HUES48 (cell line): ENCODE results near the gene MGRN1.

Source experiments
- H3K27ac ChIP-seq: one replicate; pipeline ENCODE4 v1.7.0; 2013; ENCODE audit warnings: low read depth, low read length, inconsistent platforms
- H3K27me3 ChIP-seq: 2 replicates; pipeline ENCODE4 v1.6.1; 2013; ENCODE audit warnings: mild to moderate bottlenecking, low read length; ENCODE audit not compliant: control insufficient read depth, insufficient read depth
- H3K36me3 ChIP-seq: 2 replicates; pipeline ENCODE4 v1.6.1; 2013; ENCODE audit warnings: low read length; ENCODE audit not compliant: control insufficient read depth, insufficient read depth
- H3K4me1 ChIP-seq: 2 replicates; pipeline ENCODE4 v1.6.1; 2013; ENCODE audit warnings: mild to moderate bottlenecking, low read length; ENCODE audit not compliant: control insufficient read depth, insufficient read depth
- H3K4me3 ChIP-seq: 2 replicates; pipeline ENCODE4 v1.5.1; 2013; ENCODE audit warnings: mild to moderate bottlenecking, low read depth, low read length
- H3K9ac ChIP-seq: 2 replicates; pipeline ENCODE4 v1.6.1; 2013; ENCODE audit warnings: mild to moderate bottlenecking, low read depth, low read length, moderate library complexity
- H3K9me3 ChIP-seq: 2 replicates; pipeline ENCODE4 v1.6.1; 2013; ENCODE audit warnings: low read length; ENCODE audit not compliant: control insufficient read depth, insufficient read depth

MGRN1 gene

DNA sequence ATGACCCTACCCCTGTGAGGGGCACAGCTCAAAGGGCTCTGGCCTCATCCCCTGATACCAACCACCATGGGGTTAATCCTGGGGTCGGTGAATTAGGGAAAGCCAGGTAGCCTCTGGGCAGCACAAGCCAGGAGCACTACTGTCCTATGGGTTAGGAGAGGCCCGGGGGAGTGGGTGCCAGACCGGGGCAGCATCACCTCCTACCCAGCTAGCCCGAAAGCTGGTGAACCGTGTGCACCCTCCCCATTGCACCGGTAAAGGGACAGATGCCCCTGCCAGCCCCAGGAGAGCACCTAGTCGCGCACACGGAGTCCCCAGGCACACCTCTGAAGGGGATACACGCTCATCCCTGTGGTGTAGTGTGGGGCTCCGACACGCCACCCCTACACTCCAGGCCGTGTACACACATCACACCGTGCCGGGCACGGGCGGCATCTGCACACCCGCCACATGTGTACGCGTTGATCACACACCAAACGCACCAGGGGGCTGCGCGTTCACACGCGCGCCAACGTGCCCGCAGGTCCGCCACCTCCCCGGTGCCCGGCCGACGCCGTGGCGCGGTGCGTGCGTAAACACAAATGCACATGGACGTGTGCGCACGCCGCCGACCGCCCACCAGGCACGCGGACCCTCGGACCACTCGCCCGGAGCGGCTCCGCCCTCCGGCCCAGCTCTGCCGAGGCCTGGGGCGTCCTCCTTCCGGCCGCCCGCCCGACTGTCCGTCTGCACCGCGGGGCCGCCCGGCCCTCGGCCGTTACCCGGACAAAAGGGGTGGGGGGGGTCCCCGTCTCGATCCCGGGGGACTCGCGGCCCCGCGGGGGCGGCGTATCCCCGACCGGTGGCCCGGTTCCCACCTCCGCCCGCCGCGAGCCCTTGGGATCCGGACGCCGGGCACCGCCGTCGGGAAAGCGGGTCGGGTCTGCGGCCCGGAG lies 10.7 kb upstream of the MGRN1 start:
- Histone ChIP-seq H3K4me1 (peaks cover 32% of the 10 kb centered on the region), H3K27ac (peak overlapping the region; percentile 96), H3K9ac (peak overlapping the region; percentile 98), H3K9me3 (no peaks in the 10 kb centered on the region), H3K36me3 (peaks cover 6% of the 10 kb centered on the region; the same call in 1 of the 2 replicates), H3K27me3 (no peaks in the 10 kb centered on the region), H3K4me3 (peak overlapping the region; percentile 71)

DNA sequence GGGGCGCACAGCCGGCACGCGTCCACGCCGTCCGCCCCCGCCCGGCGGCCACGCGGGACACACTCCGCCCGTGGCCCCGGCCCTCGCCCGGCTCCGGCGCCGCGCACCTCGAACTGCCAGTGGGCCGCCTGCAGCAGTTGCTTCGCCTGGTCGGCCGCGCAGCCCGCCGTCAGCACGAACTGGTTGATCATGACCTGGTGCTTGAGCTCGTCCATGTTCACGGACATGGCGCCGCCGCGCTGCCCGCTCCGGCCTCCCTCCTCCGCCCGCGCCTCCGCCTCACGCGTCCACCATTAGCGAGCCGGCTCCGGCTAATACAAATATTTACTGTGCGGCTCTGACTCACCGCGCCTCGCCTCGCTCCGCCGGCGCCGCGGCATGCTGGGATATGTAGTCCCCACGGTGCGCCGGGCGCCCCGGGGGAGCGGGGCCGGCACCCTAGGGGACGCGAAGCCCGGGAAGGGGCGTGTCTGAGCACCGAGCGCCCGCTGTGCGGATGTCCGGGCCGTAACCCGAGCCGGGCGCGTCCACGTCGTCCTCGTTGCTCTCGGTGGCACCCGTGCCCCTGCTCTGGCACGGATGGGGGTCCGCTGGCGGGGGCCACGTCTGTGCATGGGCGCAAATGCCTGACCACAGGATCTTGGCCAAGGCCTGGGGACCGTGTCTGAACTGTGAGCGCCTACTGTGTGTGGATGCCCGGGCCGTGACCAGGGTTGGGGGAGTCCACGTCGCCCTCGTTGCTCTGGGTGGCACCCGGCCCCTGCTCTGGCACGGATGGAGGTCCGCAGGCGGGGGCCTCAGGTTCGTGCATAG lies 9.8 kb upstream of the MGRN1 start, which contains the start of gene UBALD1:
UBALD1 (minus strand) TSS at position 318 of the 813 bp plus-strand sequence; CDS start at position 227, 91 bp downstream.
- peak within 1 kb of the TSS; percentile 98 for H3K9ac ChIP-seq
- peak within 1 kb of the TSS; percentile 71 for H3K4me3 ChIP-seq
- peak within 1 kb of the TSS; percentile 96 for H3K27ac ChIP-seq
- no peaks in the 10 kb centered on the region for H3K27me3 ChIP-seq
- H3K4me1 ChIP-seq, result peaks cover 32% of the 10 kb centered on the region
- H3K9me3 ChIP-seq, result no peaks in the 10 kb centered on the region
- peaks cover 6% of the 10 kb centered on the region; the same call in 1 of the 2 replicates for H3K36me3 ChIP-seq

DNA sequence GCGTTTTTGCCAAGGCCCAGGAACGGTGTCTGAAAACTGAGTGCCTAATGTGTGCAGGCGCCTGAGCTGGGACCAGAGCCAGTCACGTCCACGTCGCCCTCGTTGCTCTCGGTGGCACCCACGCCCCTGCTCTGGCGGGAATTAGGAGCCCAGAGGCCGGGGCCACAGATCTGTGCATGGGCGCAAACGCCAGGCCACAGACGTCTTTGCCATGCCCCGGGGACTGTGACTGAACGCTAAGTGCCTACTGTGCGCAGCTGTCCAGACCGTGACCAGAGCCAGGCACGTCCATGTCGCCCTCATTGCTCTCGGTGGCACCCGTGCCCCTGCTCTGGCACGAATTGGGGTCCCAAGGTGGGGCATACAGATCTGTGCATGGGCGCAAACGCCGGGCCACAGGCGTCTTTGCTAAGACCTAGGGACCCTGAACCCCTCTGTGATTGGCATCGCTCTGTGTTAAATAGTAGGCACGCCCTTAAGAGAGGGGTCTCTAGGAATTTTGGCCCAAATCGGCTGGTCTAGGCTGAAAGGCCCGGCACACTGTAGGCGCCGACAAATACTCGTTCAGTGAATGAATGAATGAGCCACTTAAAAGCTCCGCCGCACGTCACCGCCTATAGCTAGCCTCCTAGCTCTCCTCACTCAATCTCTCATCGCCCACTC lies 9.1 kb upstream of the MGRN1 start:
- H3K9ac ChIP-seq, result peak overlapping the region; percentile 98
- no peaks in the 10 kb centered on the region for H3K27me3 ChIP-seq
- peak overlapping the region; percentile 71 for H3K4me3 ChIP-seq
- no peaks in the 10 kb centered on the region for H3K36me3 ChIP-seq
- peak overlapping the region; percentile 96 for H3K27ac ChIP-seq
- peaks cover 32% of the 10 kb centered on the region for H3K4me1 ChIP-seq
- no peaks in the 10 kb centered on the region for H3K9me3 ChIP-seq

DNA sequence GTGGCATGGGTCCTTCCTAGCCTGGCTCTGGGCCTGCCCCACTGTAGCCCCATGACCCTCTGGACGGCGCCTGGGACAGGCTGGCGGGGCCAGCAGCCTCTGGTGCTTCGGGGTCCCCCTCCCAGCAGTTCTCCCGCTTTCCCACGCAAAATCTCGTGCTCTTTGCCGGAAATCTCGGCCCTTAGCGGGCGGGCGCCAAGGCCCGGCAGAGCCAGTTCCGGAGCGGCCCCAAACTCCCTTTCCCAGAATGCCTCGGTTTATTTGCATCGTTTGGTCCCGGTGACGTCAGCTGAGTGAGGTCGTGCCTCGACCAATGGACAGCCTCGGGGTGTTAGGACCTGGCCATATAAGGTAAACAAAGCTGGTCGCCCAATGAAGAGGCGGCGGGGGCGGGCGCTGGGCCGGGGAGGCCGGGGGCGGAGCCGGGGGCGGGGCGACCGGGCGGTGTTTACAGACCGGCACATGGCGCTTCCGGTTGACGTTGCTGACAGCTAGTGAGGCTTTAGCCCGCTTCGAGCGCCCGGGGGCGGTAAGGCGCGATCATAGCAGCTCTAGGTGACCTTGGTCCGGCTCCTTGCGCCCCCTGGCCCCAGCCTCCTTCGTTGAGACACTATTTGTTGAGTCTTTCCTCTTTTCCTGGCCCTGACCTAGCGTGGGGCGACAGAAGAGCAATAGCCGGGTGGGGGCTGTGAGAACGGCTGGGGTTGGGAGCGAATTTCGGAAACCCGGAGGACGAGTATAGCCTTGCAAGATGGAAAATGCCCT lies 8.4 kb upstream of the MGRN1 start:
- no peaks in the 10 kb centered on the region for H3K27me3 ChIP-seq
- peak overlapping the region; percentile 98 for H3K9ac ChIP-seq
- no peaks in the 10 kb centered on the region for H3K9me3 ChIP-seq
- peak overlapping the region; percentile 100 for H3K27ac ChIP-seq
- peaks cover 32% of the 10 kb centered on the region for H3K4me1 ChIP-seq
- peak overlapping the region; percentile 76 for H3K4me3 ChIP-seq
- no peaks in the 10 kb centered on the region for H3K36me3 ChIP-seq

DNA sequence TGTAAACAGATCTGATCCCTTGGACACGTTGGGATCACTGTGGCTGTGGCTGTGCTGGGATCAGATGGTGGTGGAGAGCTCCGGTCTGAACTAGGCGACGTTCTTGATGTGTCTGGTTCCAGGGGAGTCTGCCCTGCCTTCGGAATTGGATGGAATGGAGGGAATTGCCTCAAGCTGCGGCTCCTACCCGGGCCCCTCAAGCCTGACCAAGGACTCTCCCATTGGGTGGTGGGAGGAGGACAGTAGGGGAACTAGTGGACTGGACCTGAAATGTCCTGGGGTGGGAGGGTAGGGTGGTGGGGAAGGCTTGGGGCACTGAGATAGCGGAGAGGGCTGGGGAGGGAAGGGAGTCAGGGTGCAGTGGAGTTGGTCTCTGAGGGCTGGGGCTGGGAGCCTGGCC lies 6.7 kb upstream of the MGRN1 start:
- no peaks in the 10 kb centered on the region for H3K9me3 ChIP-seq
- peaks cover 27% of the 10 kb centered on the region for H3K4me1 ChIP-seq
- peak overlapping the region; percentile 100 for H3K27ac ChIP-seq
- H3K36me3 ChIP-seq, result no peaks in the 10 kb centered on the region
- H3K4me3 ChIP-seq, result no peak overlapping the region
- no peaks in the 10 kb centered on the region for H3K27me3 ChIP-seq
- H3K9ac ChIP-seq, result no peak overlapping the region

DNA sequence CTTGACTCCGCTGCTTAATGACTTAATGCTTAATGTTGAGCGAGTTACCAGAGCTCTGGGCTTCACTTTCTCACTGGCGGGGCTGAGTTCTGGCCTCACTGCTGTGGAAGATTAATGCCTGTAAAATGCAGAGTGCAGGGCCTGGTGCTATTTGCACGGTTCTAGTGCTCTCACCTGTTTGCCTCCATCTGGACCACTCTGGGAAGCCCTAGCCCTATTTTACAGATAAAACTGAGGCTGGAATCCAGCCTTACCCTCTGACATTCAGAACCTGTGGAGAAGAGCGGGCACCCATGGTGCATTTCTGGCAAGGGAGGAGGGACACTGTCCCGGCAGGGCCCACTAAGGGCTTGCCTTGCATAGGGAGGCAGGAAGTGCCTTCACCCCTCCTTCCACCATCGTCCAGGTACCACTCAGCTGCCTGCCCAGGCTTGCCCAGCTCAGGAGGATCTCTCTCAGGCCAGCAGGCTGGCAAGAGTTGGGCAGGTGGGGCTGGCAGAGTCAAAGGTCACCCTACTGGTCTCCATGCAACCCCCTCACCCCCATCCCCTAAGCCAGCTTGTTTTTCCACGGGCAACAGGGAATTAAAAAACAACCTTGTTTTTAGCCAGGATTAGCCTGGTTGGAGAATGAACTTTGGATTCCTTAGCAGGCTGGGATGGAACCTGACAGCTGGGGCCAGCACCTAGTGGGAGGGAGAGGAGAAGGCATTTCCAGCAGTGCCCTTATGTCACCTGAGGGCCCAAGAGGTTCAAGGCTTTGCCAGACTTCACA lies 5.8 kb upstream of the MGRN1 start:
- no peaks in the 10 kb centered on the region for H3K9me3 ChIP-seq
- H3K36me3 ChIP-seq, result no peaks in the 10 kb centered on the region
- peak overlapping the region; percentile 100 for H3K27ac ChIP-seq
- peaks cover 19% of the 10 kb centered on the region for H3K4me1 ChIP-seq
- no peak overlapping the region for H3K4me3 ChIP-seq
- H3K27me3 ChIP-seq, result no peaks in the 10 kb centered on the region
- H3K9ac ChIP-seq, result no peak overlapping the region

DNA sequence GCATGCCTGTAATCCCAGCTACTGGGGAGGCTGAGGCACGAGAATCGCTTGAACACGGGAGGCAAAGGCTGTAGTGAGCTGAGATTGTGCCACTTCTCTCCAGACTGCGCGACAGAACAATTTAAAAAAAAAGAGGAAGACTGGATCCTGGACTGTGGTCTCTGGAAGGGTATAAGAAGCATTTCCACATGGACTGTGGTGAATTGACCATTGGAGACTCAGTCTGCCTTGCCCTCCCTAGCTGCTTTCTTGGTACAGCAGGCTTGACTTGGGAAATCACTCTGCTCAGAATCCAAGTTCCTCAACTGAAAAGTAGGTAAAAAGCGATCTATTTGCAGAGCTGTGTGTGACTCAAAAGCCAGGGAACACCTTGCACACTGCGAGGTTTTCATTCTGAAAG lies 1.0 kb upstream of the MGRN1 start:
- peaks cover under 1% of the 10 kb centered on the region; the same call in 1 of the 2 replicates for H3K4me1 ChIP-seq
- H3K9me3 ChIP-seq, result no peaks in the 10 kb centered on the region
- H3K27ac ChIP-seq, result no peak overlapping the region
- H3K27me3 ChIP-seq, result no peaks in the 10 kb centered on the region
- peaks cover 5% of the 10 kb centered on the region; the same call in 1 of the 2 replicates for H3K36me3 ChIP-seq
- no peak overlapping the region for H3K4me3 ChIP-seq
- H3K9ac ChIP-seq, result no peak overlapping the region

DNA sequence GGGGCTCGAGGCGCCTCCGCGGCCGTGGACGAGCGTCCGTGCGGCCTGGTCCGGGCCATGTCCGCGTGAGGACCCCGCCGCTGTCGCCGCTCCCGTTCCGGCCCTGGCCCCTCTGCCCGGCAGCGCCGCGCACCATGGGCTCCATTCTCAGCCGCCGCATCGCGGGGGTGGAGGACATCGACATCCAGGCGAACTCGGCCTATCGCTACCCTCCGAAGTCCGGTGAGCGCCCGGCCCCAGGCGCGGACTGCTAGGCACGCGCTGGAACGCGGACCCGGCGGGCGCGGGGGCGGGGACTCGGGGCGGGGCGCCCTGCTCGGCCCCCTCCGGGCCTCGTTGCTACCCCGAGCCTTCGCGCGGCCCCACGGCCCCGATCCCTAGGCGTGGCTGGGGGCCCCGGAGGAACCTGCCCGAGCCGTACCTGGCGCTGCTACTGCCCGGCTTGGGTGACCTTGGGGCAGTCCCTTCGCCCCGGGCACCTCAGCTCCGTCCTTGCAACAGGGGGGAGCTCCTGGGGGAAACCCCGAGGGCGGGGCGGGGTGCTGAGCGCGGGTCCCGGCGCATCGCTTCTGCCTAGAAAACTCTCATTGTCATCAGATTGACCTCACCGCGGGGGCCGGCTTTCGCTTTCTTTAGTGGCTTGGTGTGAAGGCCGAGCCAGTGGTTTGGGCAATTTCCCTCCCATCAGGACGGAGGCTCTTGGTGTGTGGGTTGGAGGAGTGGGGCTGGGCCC lies 367 bp downstream of the MGRN1 start:
- H3K4me1 ChIP-seq, result no peaks in the 10 kb centered on the region
- no peaks in the 10 kb centered on the region for H3K27me3 ChIP-seq
- H3K9me3 ChIP-seq, result no peaks in the 10 kb centered on the region
- H3K9ac ChIP-seq, result peak overlapping the region; percentile 74
- peak overlapping the region; percentile 94 for H3K27ac ChIP-seq
- peak overlapping the region; percentile 82 for H3K4me3 ChIP-seq
- peaks cover 5% of the 10 kb centered on the region; the same call in 1 of the 2 replicates for H3K36me3 ChIP-seq

DNA sequence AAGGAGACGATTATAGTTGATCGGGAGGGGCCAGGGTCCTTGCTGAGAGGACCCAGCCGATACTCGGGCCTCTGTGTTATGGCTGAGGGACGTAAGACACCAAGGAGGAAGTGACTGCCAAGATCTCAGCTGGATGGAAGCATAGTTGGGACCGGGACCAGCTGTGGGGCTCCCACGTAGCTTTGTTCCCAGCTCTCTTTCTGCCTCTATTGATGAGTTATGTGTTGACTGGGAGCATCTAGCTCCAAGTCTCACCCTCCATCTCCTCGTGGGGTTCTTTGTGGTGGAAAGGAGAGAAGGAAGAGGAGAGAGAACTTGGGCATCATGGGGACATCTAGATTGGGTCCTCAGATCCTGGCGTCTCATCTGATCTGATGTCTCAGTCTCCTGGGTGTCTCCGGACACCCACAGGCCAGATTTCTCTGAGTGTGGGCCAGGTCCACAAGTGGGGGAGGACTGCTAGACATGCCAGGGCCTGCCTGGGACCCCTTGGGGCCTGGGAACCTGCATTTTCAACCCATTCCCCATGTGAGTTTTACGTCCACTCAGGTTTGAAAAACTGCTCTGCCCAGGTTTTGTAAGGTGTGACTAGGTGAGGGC lies 1.0 kb downstream of the MGRN1 start:
- Histone ChIP-seq H3K9ac (peak overlapping the region; percentile 74), H3K27me3 (no peaks in the 10 kb centered on the region), H3K36me3 (peaks cover 5% of the 10 kb centered on the region; the same call in 1 of the 2 replicates), H3K27ac (peak overlapping the region; percentile 94), H3K4me3 (peak overlapping the region; percentile 82), H3K9me3 (no peaks in the 10 kb centered on the region), H3K4me1 (no peaks in the 10 kb centered on the region)
